GM19324 (cell line): ENCODE data around the gene TADA3.

ENCODE experiments used
- ATAC-seq: cut with Tn5 transposase; IDR thresholded peaks from one replicate; pipeline ENCODE4 v1.9.1; 2021; ENCODE audit warnings: mild to moderate bottlenecking, moderate library complexity; ENCODE audit not compliant: unreplicated experiment, low FRiP score

The TADA3 gene

GRCh38 chr3:9765865-9766264 is 26.4 kb downstream of the TADA3 start:
- ATAC-seq, result no peak

DNA sequence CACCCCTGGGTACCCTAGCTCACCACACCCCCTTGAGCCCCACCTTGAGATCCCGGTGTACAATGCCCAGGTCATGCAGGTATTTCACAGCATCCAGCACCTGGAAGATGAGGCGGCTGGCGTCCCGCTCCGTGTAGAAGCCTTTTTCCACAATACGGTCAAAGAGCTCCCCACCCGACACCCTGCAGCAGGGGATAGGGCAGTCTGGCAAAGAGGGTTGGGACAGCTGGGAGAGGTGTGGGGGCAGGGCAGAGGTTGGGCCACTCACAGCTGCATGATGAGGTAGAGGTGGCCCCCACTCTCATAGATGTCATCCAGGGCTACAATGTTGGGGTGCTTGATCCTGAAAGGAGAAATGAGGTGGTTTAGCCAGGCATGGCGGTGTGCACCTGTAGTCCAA is 29.4 kb downstream of the TADA3 start:
- ATAC-seq, result no peak

DNA sequence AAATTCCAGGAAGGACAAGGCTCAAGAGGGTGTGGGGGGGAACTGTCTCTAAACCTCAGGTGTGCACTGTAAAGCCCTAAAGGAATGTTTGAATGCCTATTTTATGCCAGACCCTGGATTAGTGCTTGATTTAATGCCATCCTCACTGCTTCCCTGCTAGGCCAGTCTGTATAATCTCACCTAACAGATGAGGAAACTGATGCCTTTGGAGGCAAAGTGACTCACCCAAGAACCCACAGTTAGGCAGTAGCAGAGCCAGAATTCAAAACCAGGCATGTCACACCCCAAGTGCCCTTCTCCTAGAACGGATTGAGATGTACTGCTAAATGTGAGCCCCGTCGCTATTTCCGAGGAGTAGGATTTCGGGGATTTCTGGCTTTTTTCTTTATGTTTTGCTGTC is 30.4 kb downstream of the TADA3 start:
- no peak for ATAC-seq

DNA sequence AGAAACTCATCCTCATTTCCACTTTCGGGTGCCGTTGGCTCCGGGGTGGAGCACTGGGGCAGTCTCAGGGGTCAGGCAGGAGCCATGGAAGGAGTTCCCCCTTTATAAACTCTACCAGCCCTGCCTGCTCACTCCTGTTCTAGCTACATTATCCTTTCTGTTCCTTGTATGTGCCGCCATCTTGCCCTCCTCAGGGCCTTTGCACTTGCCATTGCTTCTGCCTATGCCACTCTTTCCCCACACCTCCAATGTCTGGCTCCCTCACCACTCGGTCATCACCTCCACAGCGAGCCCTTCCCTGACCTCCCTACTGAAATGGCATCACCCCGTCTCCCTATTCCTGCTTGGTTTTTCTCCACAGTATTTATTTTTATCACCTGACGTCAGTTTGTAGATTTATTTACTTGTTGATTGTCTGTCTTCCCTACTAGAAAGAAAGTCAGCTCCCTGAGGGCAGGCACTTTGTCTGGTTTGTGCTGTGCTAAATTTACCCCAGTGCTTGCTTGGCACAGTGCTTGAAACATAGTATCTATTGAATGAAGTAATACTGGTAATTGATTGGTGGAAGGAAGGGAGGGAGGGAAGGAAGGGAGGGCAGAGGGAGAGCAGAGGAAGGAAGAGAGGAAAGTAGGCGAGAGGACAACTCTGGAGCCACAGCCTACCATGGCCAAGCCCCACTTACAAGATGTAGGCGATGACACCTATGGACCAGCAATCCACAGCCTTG is 31.3 kb downstream of the TADA3 start:
- no peak for ATAC-seq

DNA sequence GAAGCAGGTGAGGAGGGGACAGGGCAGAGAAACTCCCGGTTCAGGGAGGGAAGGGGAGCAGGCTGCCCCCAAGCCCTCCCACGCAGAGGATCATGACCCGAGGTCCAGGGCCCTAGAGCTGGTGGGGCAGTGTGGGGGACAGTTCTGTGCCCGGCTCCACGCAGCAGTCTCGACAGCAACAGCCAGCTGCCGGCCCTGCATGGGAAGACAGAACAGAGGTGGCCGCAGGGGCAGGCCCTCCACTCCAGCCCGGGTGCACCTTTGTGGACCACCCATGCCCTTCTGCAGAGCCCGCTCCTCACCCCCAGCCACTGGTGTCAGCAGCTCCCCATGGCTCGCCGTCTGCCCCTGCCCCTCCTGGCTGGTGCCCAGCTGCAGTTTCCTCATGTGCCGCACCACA is 34.8 kb downstream of the TADA3 start:
- ATAC-seq, result no peak

- ATAC-seq, result no peak
Measured at GRCh38 chr3:9754678-9755077, 37.6 kb downstream of the TADA3 start.

DNA sequence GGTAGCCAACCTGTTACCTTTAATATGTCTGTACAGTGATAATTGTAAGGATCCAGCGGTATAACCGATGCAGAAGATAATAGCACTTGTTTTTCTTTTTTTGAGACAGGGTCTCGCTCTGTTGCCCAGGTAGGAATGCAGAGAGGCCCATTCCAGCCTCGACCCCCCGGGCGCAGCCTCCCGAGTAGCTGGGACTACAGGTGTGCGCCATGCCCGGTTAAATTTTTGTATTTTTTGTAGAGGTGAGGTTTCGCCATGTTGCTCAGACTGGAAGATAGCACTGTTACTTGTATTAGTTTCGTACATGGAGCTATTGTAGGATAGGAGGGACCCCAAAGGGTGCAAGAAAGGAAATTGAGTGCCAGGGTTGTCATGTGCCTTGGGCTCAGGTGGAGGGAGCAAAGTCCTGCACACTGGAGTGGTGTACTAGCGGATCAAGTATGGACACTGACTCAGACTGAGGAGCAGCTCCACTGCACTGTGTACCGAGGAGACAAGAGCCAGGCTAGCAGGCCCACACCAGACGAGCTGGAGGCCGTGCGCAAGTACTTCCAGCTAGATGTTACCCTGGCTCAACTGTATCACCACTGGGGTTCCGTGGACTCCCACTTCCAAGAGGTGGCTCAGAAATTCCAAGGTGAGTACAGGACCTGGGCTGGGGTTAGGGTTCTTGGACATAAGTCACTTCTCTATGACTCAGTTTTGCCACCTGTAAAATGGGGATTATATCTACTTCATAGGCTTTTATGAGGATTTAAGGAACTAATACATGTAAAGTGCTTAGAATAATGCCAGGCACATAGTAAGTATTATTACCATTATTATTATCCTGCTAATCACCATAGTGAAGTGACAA is 41.5 kb downstream of the TADA3 start:
- ATAC-seq, result no peak

GRCh38 chr3:9749645-9750555 is 42.4 kb downstream of the TADA3 start, which contains the start of gene OGG1:
OGG1 (plus strand) TSS chr3:9749952; CDS start chr3:9750287, 335 bp downstream.
- peak; percentile 93 for ATAC-seq

GRCh38 chr3:9749296-9749644 is 43.0 kb downstream of the TADA3 start:
- ATAC-seq, result no peak

DNA sequence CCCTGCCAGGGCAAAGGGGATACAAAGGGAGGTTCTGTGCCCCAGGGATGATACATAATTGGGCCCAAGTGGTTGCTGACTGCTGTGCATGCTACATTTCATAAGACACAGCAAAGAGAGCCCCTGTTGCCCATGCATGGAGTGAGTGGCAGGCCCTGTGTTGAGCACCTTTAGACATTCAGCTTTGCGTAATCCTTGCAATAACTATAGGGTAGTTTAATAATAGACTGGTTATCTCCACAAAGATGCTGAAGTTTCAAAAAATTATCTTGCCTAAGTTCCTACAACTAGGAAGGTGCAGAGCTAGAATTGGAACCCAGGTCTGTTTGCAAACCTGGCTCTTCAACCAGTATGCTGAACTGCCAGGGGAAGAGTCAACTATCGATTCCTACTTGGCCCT is 44.2 kb downstream of the TADA3 start:
- no peak for ATAC-seq

DNA sequence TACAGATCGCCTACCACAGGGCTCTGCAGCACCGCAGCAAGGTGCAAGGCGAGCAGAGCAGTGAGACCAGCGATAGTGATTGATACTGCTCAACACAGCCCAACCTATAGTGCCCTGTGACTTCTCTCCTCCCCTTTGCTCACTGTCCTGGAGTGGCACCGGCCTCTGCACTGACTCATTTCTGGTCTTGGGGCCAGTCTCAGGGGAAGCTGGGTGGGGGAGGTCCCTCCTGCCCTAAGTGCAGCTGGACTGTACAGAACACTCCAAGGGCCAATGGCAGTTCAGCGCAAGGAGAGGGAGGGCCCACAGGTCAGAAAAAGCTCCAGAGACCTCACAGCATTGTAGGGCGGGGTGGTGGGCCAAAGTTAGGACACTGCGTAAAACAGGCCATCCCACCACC is 45.0 kb downstream of the TADA3 start:
- ATAC-seq, result no peak

GRCh38 chr3:9746330-9746729 is 45.9 kb downstream of the TADA3 start:
- no peak for ATAC-seq

GRCh38 chr3:9745521-9745920 is 46.8 kb downstream of the TADA3 start:
- no peak for ATAC-seq

GRCh38 chr3:9744162-9744561 is 48.1 kb downstream of the TADA3 start:
- no peak for ATAC-seq

GRCh38 chr3:9743548-9743947 is 48.7 kb downstream of the TADA3 start:
- ATAC-seq, result no peak

DNA sequence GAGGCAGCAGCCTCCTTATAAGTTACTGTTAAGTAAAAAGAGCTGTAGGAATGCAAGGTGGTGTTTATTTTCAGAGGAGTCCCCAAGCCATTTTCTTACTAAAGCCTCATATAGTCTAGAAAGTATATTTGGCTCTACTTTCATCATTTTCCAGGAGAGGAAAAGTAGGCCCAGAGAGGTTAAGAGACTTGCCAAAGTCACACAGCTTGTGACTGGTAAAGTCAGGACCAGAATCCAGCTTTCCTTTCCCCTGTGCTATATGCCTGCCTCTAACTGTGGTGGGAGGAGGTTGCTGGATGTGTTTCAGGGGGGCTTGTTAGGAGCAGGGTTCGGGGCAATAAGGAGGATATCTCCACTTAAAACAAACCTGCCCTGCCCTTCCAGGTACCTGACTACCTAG is 49.7 kb downstream of the TADA3 start:
- ATAC-seq, result no peak

DNA sequence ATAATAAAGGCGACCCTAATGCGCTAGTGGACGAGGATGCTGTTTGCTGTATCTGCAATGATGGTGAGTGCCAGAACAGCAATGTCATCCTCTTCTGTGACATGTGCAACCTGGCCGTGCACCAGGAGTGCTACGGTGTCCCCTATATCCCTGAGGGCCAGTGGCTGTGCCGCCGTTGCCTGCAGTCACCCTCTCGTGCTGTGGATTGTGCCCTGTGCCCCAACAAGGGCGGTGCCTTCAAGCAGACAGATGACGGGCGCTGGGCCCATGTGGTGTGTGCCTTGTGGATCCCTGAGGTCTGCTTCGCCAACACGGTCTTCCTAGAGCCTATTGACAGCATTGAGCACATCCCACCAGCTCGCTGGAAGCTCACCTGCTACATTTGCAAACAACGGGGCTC is 53.1 kb downstream of the TADA3 start:
- no peak for ATAC-seq

DNA sequence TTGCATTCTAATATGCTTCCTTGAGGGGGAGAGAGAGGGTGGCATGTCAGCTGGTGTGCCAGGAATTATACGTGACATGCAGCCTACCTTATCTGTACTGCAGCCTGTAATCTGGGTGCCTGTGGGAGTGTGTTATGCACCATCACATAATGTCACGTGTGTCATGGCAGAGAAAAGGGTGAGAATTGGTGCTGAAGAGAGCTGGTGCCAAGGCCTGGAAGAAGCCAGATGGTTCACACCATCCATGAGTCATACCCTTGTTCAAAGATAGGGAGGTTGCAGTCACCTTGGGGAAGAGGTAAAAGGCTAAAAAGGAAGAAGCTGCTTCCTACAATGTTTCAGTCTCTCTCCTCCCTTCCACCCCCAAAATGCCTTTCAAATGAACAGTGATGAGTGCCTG is 55.4 kb downstream of the TADA3 start:
- ATAC-seq, result no peak

- no peak for ATAC-seq
Measured at GRCh38 chr3:9732740-9733115, 59.5 kb downstream of the TADA3 start.

DNA sequence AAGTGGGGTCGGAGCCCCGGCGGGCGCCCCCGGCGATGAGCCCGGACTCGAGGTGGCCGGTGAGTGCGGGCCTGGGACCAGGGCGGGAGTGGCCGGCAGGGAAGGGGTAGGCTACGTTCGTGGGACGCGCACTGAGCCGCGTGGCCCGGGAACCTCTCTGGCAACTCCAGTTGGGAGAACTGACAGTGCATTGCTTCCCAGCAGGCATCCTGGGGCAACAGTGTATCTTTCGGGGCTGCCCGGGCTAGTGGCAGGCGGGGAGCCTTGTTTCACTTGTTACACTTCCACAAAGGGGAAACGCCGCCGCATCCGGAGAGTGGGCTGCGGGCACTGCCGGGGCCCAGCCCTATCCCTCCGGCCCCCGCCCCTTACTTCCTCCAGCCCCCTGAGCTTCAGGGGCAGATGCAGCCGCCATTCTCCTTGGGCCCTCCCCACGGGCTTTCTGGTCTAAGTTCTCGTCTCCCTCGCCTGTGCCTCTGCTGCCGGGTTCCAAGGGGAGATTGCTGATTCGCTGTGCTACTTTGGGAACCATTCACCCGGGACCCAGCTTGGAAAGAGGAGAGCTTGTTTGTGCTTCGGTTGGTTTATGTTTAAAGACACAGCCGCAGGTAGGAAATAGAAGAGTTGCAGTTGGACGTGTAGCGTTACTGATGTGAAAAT is 60.1 kb downstream of the TADA3 start:
- ATAC-seq, result peak; percentile 15
